ENCODE measurements around the gene USP26. TPM values are rescaled to one million over a fixed set of nuclear protein-coding genes. Genes with fewer than 3 reads are reported as not detected.
"Not testable (repeated sequence)": the region's sequence is repeated elsewhere in the genome, so short reads cannot be mapped to it uniquely, and the experiment has no call there.

Gene USP26
- total RNA-seq, 1 donor from 2014 or later = not detected

GRCh38 chrX:132983496-132983895 lies 113.4 kb downstream of the USP26 start:
- Mint-ChIP-seq H3K36me3 (ENCODE audit: low read depth, unreplicated experiment) (no peaks in the 10 kb centered on the region), H3K27me3 (ENCODE audit: unreplicated experiment) (no peaks in the 10 kb centered on the region), H3K4me1 (ENCODE audit: unreplicated experiment) (peaks cover 11% of the 10 kb centered on the region), H3K9me3 (ENCODE audit: unreplicated experiment) (no peaks in the 10 kb centered on the region), H3K27ac (ENCODE audit: unreplicated experiment) (no peak overlapping the region), H3K4me3 (ENCODE audit: unreplicated experiment) (no peak overlapping the region)
- no peak for DNase-seq (ENCODE audit: low spot score)
- TF ChIP-seq CTCF (IDR thresholded peaks at IDR 0.05; ENCODE audit: unreplicated experiment) = no peak

- not testable (repeated sequence) for H3K27ac Mint-ChIP-seq (ENCODE audit: unreplicated experiment); H3K36me3 Mint-ChIP-seq (ENCODE audit: low read depth, unreplicated experiment); DNase-seq (ENCODE audit: low spot score); H3K4me3 Mint-ChIP-seq (ENCODE audit: unreplicated experiment); H3K9me3 Mint-ChIP-seq (ENCODE audit: unreplicated experiment); H3K27me3 Mint-ChIP-seq (ENCODE audit: unreplicated experiment)
- peaks cover 10% of the 10 kb centered on the region for H3K4me1 Mint-ChIP-seq (ENCODE audit: unreplicated experiment)
Observed at GRCh38 chrX:132980035-132980434, 116.9 kb downstream of the USP26 start.

Other genes starting within 250 kb of the USP26 start
- gene HS6ST2, start 138.5 kb downstream of the USP26 start, total RNA-seq (ENCODE audit: unreplicated experiment) = 1.1 TPM
- gene TFDP3, start 121.2 kb upstream of the USP26 start, total RNA-seq (ENCODE audit: unreplicated experiment) = 0.15 TPM

Measured in endothelial cell (in vitro differentiated cells).